VCaP (cell line): ENCODE data around the gene PPP6R1.
A peak's percentile ranks its signal among the peaks of the same experiment; 100 is the strongest.

Source experiments
- H3K27ac ChIP-seq: fragments of 450-650 bp; 2 replicates; pipeline ENCODE4 v1.5.1; 2017
- TF ChIP-seq, protein P1 (sequence below): fragments of 450-650 bp; conservative IDR thresholded peaks from 2 replicates; pipeline ENCODE4 v1.5.1; 2017; ENCODE audit warnings: mild to moderate bottlenecking, moderate library complexity

The PPP6R1 gene

DNA sequence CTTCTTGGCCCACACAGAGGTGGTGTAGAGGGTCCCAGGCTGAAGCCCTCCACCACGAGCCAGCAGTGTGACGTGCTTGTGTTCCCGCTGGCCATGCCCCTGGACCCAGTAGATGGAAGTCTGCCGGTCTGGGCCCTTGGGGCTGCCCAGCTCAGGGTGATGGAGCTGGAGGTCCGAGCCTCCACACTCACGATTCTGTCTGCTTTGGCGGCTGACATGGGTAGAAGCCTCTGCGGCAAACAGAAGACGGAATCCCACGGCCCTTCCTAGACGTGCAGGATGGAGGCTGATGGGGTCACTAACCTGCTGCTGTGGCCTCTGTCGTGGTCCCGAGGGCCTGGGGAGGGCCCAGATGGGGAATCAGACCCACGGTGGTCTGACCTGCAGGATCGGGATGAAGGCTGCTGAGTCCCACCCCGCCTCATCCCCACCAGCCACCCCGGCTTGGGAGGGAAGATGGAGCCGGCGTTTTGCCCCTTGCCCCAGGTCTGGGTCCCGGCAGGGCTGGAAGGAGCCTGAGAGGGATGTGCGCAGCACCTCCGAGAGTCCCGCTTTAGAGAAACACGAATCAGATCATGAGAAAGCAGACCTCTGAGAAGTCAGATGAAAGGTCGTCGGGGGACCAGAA lies 34.7 kb downstream of the PPP6R1 start:
- no peak overlapping the region for H3K27ac ChIP-seq
- TF ChIP-seq, protein P1, sequence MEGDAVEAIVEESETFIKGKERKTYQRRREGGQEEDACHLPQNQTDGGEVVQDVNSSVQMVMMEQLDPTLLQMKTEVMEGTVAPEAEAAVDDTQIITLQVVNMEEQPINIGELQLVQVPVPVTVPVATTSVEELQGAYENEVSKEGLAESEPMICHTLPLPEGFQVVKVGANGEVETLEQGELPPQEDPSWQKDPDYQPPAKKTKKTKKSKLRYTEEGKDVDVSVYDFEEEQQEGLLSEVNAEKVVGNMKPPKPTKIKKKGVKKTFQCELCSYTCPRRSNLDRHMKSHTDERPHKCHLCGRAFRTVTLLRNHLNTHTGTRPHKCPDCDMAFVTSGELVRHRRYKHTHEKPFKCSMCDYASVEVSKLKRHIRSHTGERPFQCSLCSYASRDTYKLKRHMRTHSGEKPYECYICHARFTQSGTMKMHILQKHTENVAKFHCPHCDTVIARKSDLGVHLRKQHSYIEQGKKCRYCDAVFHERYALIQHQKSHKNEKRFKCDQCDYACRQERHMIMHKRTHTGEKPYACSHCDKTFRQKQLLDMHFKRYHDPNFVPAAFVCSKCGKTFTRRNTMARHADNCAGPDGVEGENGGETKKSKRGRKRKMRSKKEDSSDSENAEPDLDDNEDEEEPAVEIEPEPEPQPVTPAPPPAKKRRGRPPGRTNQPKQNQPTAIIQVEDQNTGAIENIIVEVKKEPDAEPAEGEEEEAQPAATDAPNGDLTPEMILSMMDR: no peak

DNA sequence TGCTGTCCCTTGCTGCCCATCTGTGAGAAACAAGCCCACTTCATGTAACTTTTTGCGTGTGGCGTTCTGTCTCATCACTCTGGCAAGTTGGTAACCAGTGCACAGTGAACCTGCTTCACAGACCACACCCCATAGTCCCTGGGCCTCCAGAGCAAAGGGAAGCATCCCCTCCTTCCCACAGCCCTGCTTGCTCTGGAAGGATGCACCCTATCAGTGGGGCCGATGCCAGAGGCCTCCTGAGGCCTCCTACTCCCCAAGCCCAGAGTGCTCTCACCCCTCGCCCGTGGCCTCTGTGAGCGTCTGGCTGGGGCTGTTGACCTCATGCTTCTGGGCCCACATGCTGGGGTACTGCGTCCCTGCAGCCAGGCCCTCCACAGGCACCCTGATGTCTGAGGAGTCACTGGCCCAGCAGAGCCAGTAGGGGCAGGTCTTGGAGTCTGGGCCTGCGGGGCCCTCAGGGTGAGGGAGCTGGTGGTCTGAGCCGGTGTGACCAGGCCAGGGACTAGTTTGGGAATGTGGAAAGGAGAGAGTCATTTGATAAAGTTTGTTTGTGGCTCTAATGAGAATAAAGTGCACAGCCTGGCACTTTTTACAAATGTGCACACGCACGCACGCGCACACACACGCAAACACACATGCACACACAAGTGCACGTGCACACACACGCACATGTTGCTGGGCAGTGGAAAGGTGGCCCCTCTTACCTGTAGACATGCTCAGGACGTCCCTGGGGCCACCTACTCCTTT lies 35.4 kb downstream of the PPP6R1 start:
- TF ChIP-seq, protein P1: no peak

DNA sequence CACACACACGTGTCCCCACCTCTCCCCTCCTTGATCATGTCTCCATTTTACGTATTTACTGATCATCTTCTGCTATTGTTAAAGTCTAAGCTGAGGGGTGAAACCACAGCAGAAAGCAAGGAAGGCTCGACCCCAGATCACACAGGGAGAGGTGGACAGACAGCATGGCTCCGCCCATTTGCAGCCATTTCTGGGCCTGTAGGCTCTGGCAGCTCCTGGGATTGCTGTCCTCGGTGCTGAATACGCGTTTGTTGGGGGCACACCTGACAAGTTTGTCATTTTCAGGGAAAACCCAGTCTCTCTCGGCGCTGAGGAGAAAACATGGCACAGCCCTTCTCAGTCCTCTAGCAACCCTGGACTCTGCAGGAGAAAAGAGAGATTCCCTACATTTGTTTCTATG lies 38.3 kb downstream of the PPP6R1 start:
- H3K27ac ChIP-seq: no peak overlapping the region
- TF ChIP-seq, protein P1: no peak

More for the DNA sequence above, 35.4 kb downstream of the PPP6R1 start:
- no peak overlapping the region for H3K27ac ChIP-seq

DNA sequence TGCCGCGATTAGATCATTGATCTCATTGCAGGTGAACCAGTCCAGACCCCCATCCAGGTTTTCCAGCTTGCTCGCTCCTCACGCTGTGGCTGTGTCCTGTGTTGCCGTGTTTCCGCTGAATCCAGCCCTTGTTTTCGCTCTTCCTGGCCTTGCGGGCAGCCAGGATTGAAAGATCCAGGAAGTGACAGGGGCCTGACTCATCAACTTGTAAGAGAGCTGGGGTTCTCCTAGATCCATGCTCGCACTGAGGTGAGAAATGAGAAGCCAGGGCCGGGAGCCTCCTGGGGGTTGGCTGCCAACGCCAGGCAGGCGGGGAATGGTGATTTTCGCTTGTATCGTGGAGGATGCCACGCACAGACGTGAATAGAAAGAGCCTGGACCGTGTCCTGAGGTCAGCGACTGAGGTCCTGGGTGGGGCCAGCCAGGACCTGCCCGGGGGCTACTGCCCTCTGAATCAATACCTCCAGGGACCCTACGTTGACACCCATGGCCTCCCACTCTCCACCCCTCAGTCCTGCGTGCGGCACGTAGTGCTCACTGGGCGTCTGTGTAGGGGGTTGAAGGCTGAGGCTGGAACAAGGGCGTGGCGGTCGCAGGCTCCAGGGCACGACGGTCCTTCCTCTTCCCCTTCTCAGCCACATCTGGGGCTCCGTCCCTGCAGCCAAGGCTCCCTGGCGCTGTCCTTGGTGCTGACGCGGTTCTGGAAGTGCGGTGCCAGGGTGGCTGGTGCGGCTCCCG lies 42.2 kb downstream of the PPP6R1 start:
- peak overlapping the region; percentile 95 for H3K27ac ChIP-seq
- TF ChIP-seq, protein P1: no peak

DNA sequence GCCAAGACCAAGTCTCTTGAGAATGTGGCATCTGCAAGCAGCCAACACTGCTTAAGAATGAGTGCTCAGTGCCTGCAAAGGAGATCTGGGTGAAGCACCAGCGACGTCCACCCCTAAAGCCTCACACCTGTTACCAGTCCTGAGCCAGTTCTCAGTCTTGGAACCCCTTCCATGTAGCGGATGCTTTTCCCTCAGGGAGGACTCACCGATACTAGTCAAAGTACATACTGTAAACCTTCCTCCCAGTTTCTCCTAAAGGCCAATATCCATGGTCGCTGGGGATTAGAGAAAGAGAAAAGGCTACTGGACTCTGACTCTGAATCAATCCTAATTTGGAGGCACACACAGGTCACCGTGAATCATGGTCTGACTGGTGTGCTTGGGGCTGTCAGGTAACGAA lies 45.3 kb downstream of the PPP6R1 start:
- TF ChIP-seq, protein P1: no peak
- H3K27ac ChIP-seq: no peak overlapping the region

DNA sequence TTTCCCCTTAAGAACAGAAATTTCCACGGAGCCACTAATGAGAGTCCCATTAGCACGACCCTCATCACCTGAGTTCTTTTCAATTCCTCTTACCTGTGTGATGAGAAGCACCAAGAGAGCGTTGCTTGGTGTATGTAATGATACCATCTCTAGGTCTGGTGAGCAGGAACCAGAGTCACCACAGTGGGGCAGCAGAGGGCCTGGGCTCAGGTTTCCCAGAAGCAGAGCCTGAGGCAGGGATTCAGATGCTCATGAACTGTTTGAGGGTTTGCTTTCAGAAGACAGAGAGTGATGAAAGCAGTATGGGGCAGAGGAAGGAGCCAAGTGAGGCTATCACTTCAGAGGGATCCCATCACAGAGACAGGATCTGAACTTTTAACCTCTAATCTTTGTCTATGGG lies 46.4 kb downstream of the PPP6R1 start:
- no peak overlapping the region for H3K27ac ChIP-seq
- TF ChIP-seq, protein P1: no peak

DNA sequence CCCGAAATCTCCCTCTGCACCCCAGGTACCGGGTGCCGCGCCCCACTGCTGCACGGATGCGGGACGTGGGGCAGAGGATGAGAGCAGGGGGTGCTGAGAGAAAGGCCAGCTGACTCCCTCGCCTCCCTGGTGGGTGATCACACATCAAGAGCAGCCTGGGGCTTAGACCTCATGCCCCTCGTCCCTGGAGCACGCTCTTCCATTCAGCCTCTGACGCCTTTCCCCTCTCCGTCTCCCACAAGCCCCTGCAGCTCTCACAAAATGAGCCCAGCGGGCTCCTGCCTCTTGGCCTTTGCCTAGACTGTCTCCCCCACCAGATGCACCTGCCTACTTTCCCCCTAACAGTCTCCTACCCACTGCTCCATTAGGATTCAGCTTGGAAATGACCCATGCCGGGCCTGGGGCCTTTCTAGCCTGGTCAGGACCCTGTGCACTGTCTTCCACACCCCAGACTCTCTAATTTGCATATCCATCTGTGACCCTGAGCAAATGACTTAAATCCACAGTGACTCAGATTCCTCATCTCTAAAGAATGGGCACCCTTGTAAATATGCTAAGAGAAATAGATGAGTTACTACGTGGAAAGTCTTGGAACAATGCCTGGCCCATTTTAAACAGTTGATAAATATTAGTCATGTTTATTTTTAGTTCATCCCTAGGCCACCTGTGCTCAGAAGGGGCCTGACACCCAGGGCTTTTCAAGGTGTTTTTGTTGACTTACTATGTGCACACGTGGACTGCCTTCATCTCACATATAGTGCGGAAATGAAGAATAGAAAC lies 48.9 kb downstream of the PPP6R1 start:
- peak overlapping the region; percentile 62 for H3K27ac ChIP-seq

More for the DNA sequence above, 48.9 kb downstream of the PPP6R1 start:
- TF ChIP-seq, protein P1: no peak
